ENCODE measurements around the gene NISCH. TPM values are rescaled to one million over a fixed set of nuclear protein-coding genes. Genes with fewer than 3 reads are reported as not detected.

NISCH gene
- polyA plus RNA-seq, 3 donors, result 9.7 to 106 (median 13.1) TPM

DNA sequence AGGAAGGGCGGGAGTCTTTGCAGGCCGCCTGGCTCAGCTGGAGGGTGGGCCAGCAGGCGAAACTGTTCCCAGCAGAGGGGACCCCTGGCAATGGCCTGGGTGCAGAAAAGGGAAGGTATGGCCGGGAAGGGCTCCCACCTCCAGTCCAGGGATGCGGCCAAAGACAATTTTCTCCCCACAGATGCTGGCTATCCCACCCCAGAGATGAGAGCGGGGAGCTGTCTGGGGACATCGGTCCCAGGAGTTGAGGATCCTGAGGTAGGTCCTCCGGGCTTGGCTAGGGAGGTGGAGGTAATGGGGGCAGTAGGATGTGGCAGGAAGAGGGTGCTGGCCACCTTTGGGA, 12.2 kb upstream of the NISCH start:
- no peak overlapping the region for H2AFZ ChIP-seq (ENCODE audit: insufficient read depth, low read depth, low read length, poor library complexity, severe bottlenecking)
- Mint-ChIP-seq H3K4me3 (no peak overlapping the region), H3K27me3 (ENCODE audit: low read depth in 3 of 3) (peaks cover 2 to 9% (median 7%) of the 10 kb centered on the region in 3 donors), H3K27ac (no peak overlapping the region), H3K36me3 (no peaks in the 10 kb centered on the region), H3K4me1 (peaks cover 6% of the 10 kb centered on the region), H3K9me3 (no peaks in the 10 kb centered on the region)
- H4K20me1 ChIP-seq (ENCODE audit: insufficient read depth, low read length), result no peaks in the 10 kb centered on the region
- WGBS (ENCODE audit: insufficient coverage), result 95% methylated on average over 3 of the region's 8 CpGs
- H3K9ac ChIP-seq (ENCODE audit: insufficient read depth, low read length, poor library complexity, severe bottlenecking), result no peak overlapping the region
- H3K36me3 ChIP-seq (replicated peaks in 1 of 2; ENCODE audit: control insufficient read depth in 1 of 2, insufficient read depth in 2 of 2, low read length in 2 of 2), result no peaks in the 10 kb centered on the region
- no peak overlapping the region for H3K4me3 ChIP-seq (replicated peaks in 1 of 3; ENCODE audit: low read depth in 2 of 3, low read length in 3 of 3)
- H3K4me2 ChIP-seq (replicated peaks; ENCODE audit: extremely low read depth, low read length, poor library complexity, severe bottlenecking), result no peak overlapping the region
- TF ChIP-seq, protein P1, sequence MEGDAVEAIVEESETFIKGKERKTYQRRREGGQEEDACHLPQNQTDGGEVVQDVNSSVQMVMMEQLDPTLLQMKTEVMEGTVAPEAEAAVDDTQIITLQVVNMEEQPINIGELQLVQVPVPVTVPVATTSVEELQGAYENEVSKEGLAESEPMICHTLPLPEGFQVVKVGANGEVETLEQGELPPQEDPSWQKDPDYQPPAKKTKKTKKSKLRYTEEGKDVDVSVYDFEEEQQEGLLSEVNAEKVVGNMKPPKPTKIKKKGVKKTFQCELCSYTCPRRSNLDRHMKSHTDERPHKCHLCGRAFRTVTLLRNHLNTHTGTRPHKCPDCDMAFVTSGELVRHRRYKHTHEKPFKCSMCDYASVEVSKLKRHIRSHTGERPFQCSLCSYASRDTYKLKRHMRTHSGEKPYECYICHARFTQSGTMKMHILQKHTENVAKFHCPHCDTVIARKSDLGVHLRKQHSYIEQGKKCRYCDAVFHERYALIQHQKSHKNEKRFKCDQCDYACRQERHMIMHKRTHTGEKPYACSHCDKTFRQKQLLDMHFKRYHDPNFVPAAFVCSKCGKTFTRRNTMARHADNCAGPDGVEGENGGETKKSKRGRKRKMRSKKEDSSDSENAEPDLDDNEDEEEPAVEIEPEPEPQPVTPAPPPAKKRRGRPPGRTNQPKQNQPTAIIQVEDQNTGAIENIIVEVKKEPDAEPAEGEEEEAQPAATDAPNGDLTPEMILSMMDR (IDR thresholded peaks at IDR 0.05), result no peak
- no peak overlapping the region for H3K27ac ChIP-seq (ENCODE audit: low read depth in 1 of 2, low read length in 2 of 2)
- intact Hi-C loops (cut with micrococcal nuclease), result no loop called here
- no peak for DNase-seq
- peaks cover 5 to 11% of the 10 kb centered on the region in 2 donors for H3K4me1 ChIP-seq (ENCODE audit: control insufficient read depth in 1 of 2, insufficient read depth in 2 of 2, low read length in 2 of 2)
- no peaks in the 10 kb centered on the region for H3K9me3 ChIP-seq (replicated peaks in 1 of 2; ENCODE audit: control insufficient read depth in 1 of 2, insufficient read depth in 1 of 2, low read length in 2 of 2)
- no peaks in the 10 kb centered on the region for H3K79me2 ChIP-seq (ENCODE audit: insufficient read depth, low read length)
- H3K27me3 ChIP-seq (ENCODE audit: control insufficient read depth in 2 of 2, insufficient read depth in 2 of 2, low read length in 2 of 2), result no peaks in the 10 kb centered on the region

DNA sequence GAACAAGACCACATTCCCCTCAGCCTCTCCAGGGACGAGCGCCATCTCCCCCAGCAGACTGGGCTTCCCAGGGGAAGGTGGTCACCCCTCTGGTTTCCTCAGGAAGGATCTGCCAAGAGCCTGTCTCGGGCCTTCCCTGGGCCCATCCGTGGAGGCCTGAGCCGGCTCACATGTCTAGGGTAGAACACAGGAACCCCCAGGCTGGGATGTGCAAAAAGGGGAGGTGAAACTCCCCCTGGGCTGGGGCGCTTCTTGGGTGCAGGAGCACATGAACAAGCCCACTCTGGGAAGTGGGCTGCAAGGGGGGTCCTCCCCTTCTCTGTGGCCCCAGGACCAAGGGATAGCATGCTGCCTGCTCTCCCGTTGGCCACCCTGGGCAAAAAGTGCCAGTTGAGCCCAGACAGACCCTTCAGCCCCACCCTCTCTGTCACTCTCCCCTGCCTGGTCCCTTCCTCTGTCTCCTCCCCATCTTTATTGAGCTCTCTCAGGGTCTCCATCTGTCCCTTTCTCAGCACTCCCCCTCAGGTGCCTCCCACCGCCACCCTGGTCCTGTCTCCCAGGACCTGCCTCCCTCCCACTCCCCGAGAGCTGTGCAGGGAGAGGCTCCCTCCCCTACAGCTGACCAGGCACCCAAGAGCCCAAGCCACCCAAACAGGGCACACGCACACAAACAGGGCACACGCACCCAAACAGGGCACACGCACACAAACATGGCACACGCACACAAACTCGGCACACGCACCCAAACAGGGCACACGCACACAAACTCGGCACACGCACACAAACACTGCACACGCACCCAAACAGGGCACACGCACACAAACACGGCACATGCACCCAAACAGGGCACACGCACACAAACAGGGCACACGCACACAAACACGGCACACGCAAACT, 11.4 kb upstream of the NISCH start:
- peaks cover 6% of the 10 kb centered on the region for H3K4me1 Mint-ChIP-seq
- TF ChIP-seq, protein P1 (IDR thresholded peaks at IDR 0.05), result no peak
- H3K27me3 Mint-ChIP-seq (ENCODE audit: low read depth in 3 of 3), result peaks cover 2 to 9% (median 7%) of the 10 kb centered on the region in 3 donors
- no peak overlapping the region for H3K4me3 Mint-ChIP-seq
- H4K20me1 ChIP-seq (ENCODE audit: insufficient read depth, low read length), result no peaks in the 10 kb centered on the region
- no peaks in the 10 kb centered on the region for H3K36me3 Mint-ChIP-seq
- no peak overlapping the region for H2AFZ ChIP-seq (ENCODE audit: insufficient read depth, low read depth, low read length, poor library complexity, severe bottlenecking)
- no peaks in the 10 kb centered on the region for H3K27me3 ChIP-seq (ENCODE audit: control insufficient read depth in 2 of 2, insufficient read depth in 2 of 2, low read length in 2 of 2)
- H3K4me1 ChIP-seq (ENCODE audit: control insufficient read depth in 1 of 2, insufficient read depth in 2 of 2, low read length in 2 of 2), result peaks cover 5 to 11% of the 10 kb centered on the region in 2 donors
- H3K27ac Mint-ChIP-seq, result peak overlapping the region in 1 of 7 donors; percentile 63
- no peak overlapping the region for H3K4me3 ChIP-seq (replicated peaks in 1 of 3; ENCODE audit: low read depth in 2 of 3, low read length in 3 of 3)
- no peak overlapping the region for H3K27ac ChIP-seq (ENCODE audit: low read depth in 1 of 2, low read length in 2 of 2)
- H3K4me2 ChIP-seq (replicated peaks; ENCODE audit: extremely low read depth, low read length, poor library complexity, severe bottlenecking), result no peak overlapping the region
- H3K9me3 Mint-ChIP-seq, result no peaks in the 10 kb centered on the region
- H3K9ac ChIP-seq (ENCODE audit: insufficient read depth, low read length, poor library complexity, severe bottlenecking), result no peak overlapping the region
- WGBS (ENCODE audit: insufficient coverage), result 87% methylated on average over 23 of the region's 25 CpGs
- no peaks in the 10 kb centered on the region for H3K9me3 ChIP-seq (replicated peaks in 1 of 2; ENCODE audit: control insufficient read depth in 1 of 2, insufficient read depth in 1 of 2, low read length in 2 of 2)
- H3K79me2 ChIP-seq (ENCODE audit: insufficient read depth, low read length), result no peaks in the 10 kb centered on the region
- no peak for DNase-seq
- no peaks in the 10 kb centered on the region for H3K36me3 ChIP-seq (replicated peaks in 1 of 2; ENCODE audit: control insufficient read depth in 1 of 2, insufficient read depth in 2 of 2, low read length in 2 of 2)
- intact Hi-C loops (cut with micrococcal nuclease), result loop anchor here in 1 of 2 donors (2.0 kb wide), 1 partner anchor 15 kb away; no protein-coding TSS in a partner anchor

Measured in CD14-positive monocyte (primary cell).